PFSK-1 (cell line): ENCODE measurements around the gene GLCCI1.

ENCODE experiments used
- POLR2AphosphoS5 ChIP-seq: IDR thresholded peaks from 2 replicates; pipeline ENCODE4 v1.6.1; 2012; ENCODE audit warnings: low read depth, mild to moderate bottlenecking, control low read depth, low read length, moderate library complexity
- REST ChIP-seq, 2 experiments: IDR thresholded peaks; 2 replicates each; pipeline versions ENCODE4 v1.6.1 to v1.8.0; 2011 to 2012; ENCODE audit warnings: low read depth in 2 of 2, low read length in 2 of 2, control low read depth in 1 of 2, inconsistent platforms in 1 of 2, mild to moderate bottlenecking in 1 of 2, moderate library complexity in 1 of 2; ENCODE audit not compliant: insufficient read depth in 1 of 2
- SIN3A ChIP-seq: IDR thresholded peaks from 2 replicates; pipeline ENCODE4 v1.6.1; 2012; ENCODE audit warnings: mild to moderate bottlenecking, low read length, moderate library complexity, borderline replicate concordance; ENCODE audit not compliant: insufficient read depth

GRCh38 chr7:7922684-7923385, 45.8 kb upstream of the GLCCI1 start:
- TF ChIP-seq SIN3A: no peak
- TF ChIP-seq POLR2AphosphoS5: no peak
- no peak for TF ChIP-seq REST (IDR thresholded peaks at IDR 0.05; ENCODE audit: insufficient read depth in 1 of 2, low read depth in 2 of 2, low read length in 2 of 2)
